Spleen (tissue), 11 donors: Measurements from ENCODE around the gene IL32. TPM values are rescaled to one million over a fixed set of nuclear protein-coding genes. Genes with fewer than 3 reads are reported as not detected.

Experiments used
- DNase-seq: peaks from one replicate; pipeline ENCODE4 v3.0.0-alpha.2; 2020
- H3K27ac ChIP-seq, 8 donors: fragments of 200-600 bp; sonication (generic) in 7 of 8; 1 replicate in 4 of 8; 2 replicates in 4 of 8; pipeline versions ENCODE4 v1.5.0 to v1.8.0; 2016 to 2021; ENCODE audit warnings: inconsistent platforms in 4 of 8, mild to moderate bottlenecking in 4 of 8, moderate library complexity in 1 of 8
- H3K27me3 ChIP-seq, 7 donors: fragments of 200-600 bp; sonication (generic) in 6 of 7; replicated peaks in 1 of 7; 1 replicate in 4 of 7; 2 replicates in 3 of 7; pipeline versions ENCODE4 v1.5.0 to v1.8.0; 2016 to 2021; ENCODE audit warnings: inconsistent platforms in 3 of 7, mild to moderate bottlenecking in 1 of 7
- H3K36me3 ChIP-seq, 6 donors: fragments of 200-600 bp; sonication (generic) in 5 of 6; 1 replicate in 4 of 6; 2 replicates in 2 of 6; pipeline versions ENCODE4 v1.5.0 to v1.8.0; 2016 to 2021; ENCODE audit warnings: inconsistent platforms in 2 of 6
- H3K4me1 ChIP-seq, 6 donors: fragments of 200-600 bp; sonication (generic) in 5 of 6; 1 replicate in 3 of 6; 2 replicates in 3 of 6; pipeline versions ENCODE4 v1.5.0 to v1.8.0; 2016 to 2021; ENCODE audit warnings: inconsistent platforms in 3 of 6
- H3K4me3 ChIP-seq, 8 donors: fragments of 200-600 bp; sonication (generic) in 7 of 8; 1 replicate in 4 of 8; 2 replicates in 4 of 8; pipeline versions ENCODE4 v1.5.0 to v1.8.0; 2016 to 2021; ENCODE audit warnings: inconsistent platforms in 4 of 8, mild to moderate bottlenecking in 4 of 8, moderate library complexity in 2 of 8
- H3K9me3 ChIP-seq, 8 donors: fragments of 200-600 bp; sonication (generic) in 7 of 8; 1 replicate in 4 of 8; 2 replicates in 4 of 8; pipeline versions ENCODE4 v1.5.0 to v1.8.0; 2016 to 2021; ENCODE audit warnings: inconsistent platforms in 4 of 8
- CTCF ChIP-seq, 11 experiments: fragments of 200-600 bp in 7 of 11; fragments of 450-650 bp in 4 of 11; sonication (generic) in 4 of 11; IDR thresholded peaks in 8 of 11; conservative IDR thresholded peaks in 3 of 11; 1 replicate in 7 of 11; 2 replicates in 4 of 11; pipeline versions ENCODE4 v1.4.0 to v1.8.0; 2016 to 2021; ENCODE audit warnings: antibody characterized with exemption in 11 of 11, inconsistent platforms in 4 of 11, mild to moderate bottlenecking in 1 of 11
- POLR2A ChIP-seq, 3 donors: fragments of 450-650 bp; IDR thresholded peaks; one replicate each; pipeline ENCODE4 v1.5.1; 2017; ENCODE audit warnings: antibody characterized with exemption in 3 of 3, mild to moderate bottlenecking in 1 of 3
- POLR2AphosphoS5 ChIP-seq, 3 donors: sonication (generic); formaldehyde crosslinking; IDR thresholded peaks; one replicate each; pipeline ENCODE4 v1.5.1; 2017; ENCODE audit warnings: antibody characterized with exemption in 3 of 3
- WGBS, 5 donors: extraction: QIAGEN DNeasy Blood & Tissue Kit in 3 of 5; methylation state at CpG; one replicate each; pipeline versions ENCODE4 v1.1.5 to v1.1.7; 2013 to 2018; 5-methylcytosine and 5-hydroxymethylcytosine counted together
- intact Hi-C: fragments of 100-400 bp; cut with DNase I; formaldehyde crosslinking; loops from one replicate; pipeline ENCODE4 v1.15.0; 2023; ENCODE audit warnings: low total_unique reads
- polyA plus RNA-seq, 3 donors: library from polyadenylated mRNA; stranded (reverse); fragments of 200-250 nt; gene quantifications; one replicate each; pipeline ENCODE4 v1.2.1, GENCODE V29; 2013
- total RNA-seq, 7 donors: library from RNA; depleted of rRNA in 3 of 7; stranded (reverse); fragments of >200 nt in 3 of 7; fragmentation: NEBNext Ultra II Directional in 4 of 7; extraction: Animal tissue kit (Norgen Biotek cat#: 25700) in 4 of 7; gene quantifications; one replicate each; pipeline versions ENCODE4 v1.1.0 to v1.2.1, GENCODE V29; 2016 to 2021
- donor health status: healthy with polysubstance abuse.
- donor health status: DM: no; HTN: no; CAD: no; lungs with moderate emphysema.
- donor health status: DM: no; HTN: no; CAD: no.
- donor health status: Bipolar disorder and iron deficiency.
- donor health status: healthy.
- donor health status: DM: no; HTN: no; CAD: no.
- donor health status: DM: yes; HTN: yes; CAD: no.

The IL32 gene
- total and polyA plus RNA-seq, 10 donors, result 171 to 624 (median 293) TPM

- intact Hi-C loops, result loop anchor here (5.0 to 10.0 kb wide), 2 partner anchors 68 to 105 kb away; no protein-coding TSS in a partner anchor
- H3K9me3 ChIP-seq, result no peaks in the 10 kb centered on the region
- peaks cover 0 to 36% (median 0%) of the 10 kb centered on the region in 6 donors for H3K36me3 ChIP-seq
- peak overlapping the region; percentile 86 to 96 (median 90) for H3K27ac ChIP-seq
- peaks cover 20 to 99% (median 67%) of the 10 kb centered on the region in 6 donors for H3K4me1 ChIP-seq
- 45 to 60% (median 55%) methylated on average over 8 to 9 of the region's 9 CpGs for WGBS, 5 donors
- TF ChIP-seq POLR2AphosphoS5 (IDR thresholded peaks at IDR 0.05) (no peak), CTCF (IDR thresholded peaks at IDR 0.05 in 8 of 11, conservative IDR thresholded peaks at IDR 0.05 in 3 of 11) (no peak), POLR2A (IDR thresholded peaks at IDR 0.05) (no peak)
- no peaks in the 10 kb centered on the region for H3K27me3 ChIP-seq
- peak overlapping the region; percentile 71 to 97 (median 80) for H3K4me3 ChIP-seq
- no peak for DNase-seq
Measured at GRCh38 chr16:3059723-3060242, 5.7 kb upstream of the IL32 start.

- 84 to 91% (median 90%) methylated on average over 12 to 14 of the region's 14 CpGs for WGBS, 5 donors
- no peak for DNase-seq
- Histone ChIP-seq H3K27ac (peak overlapping the region in 6 of 8 donors; percentile 89 to 96 (median 92)), H3K27me3 (no peaks in the 10 kb centered on the region), H3K4me3 (peak overlapping the region in 1 of 8 donors; percentile 97), H3K9me3 (no peaks in the 10 kb centered on the region), H3K36me3 (peaks cover 0 to 30% (median 0%) of the 10 kb centered on the region in 6 donors), H3K4me1 (peaks cover 13 to 99% (median 62%) of the 10 kb centered on the region in 6 donors)
- TF ChIP-seq POLR2AphosphoS5 (IDR thresholded peaks at IDR 0.05), result no peak
- TF ChIP-seq CTCF (IDR thresholded peaks at IDR 0.05 in 8 of 11, conservative IDR thresholded peaks at IDR 0.05 in 3 of 11), result no peak
- TF ChIP-seq POLR2A (IDR thresholded peaks at IDR 0.05), result no peak
- intact Hi-C loops, result no loop called here
Measured at GRCh38 chr16:3060339-3061127, 4.9 kb upstream of the IL32 start.

GRCh38 chr16:3062553-3062952, 2.9 kb upstream of the IL32 start:
- no peak for TF ChIP-seq POLR2A (IDR thresholded peaks at IDR 0.05)
- TF ChIP-seq CTCF (IDR thresholded peaks at IDR 0.05 in 8 of 11, conservative IDR thresholded peaks at IDR 0.05 in 3 of 11), result no peak
- TF ChIP-seq POLR2AphosphoS5 (IDR thresholded peaks at IDR 0.05), result no peak
- intact Hi-C loops, result no loop called here
- H3K27ac ChIP-seq, result peak overlapping the region in 3 of 8 donors; percentile 37 to 92 (median 51)

More at GRCh38 chr16:3062553-3062952, 2.9 kb upstream of the IL32 start:
- Histone ChIP-seq H3K4me3 (no peak overlapping the region), H3K27me3 (no peaks in the 10 kb centered on the region), H3K36me3 (peaks cover 0 to 19% (median 0%) of the 10 kb centered on the region in 6 donors), H3K4me1 (peaks cover 13 to 90% (median 49%) of the 10 kb centered on the region in 6 donors), H3K9me3 (no peaks in the 10 kb centered on the region)
- 84 to 93% (median 89%) methylated on average over 6 of the region's 6 CpGs for WGBS, 5 donors
- no peak for DNase-seq
